K562 (cell line): ENCODE data around the gene POLR2C. TPM values are rescaled to one million over a fixed set of nuclear protein-coding genes. Genes with fewer than 3 reads are reported as not detected.

Experiments used
- GATA2 ChIP-seq: sonication (generic); formaldehyde crosslinking; IDR thresholded peaks from 2 replicates; pipeline ENCODE4 v1.4.0; 2020; ENCODE audit warnings: mild to moderate bottlenecking, missing genetic modification reagents
- REST ChIP-seq, 2 experiments: fragments of 450-650 bp; formaldehyde crosslinking in 1 of 2; IDR thresholded peaks; 2 replicates each; pipeline versions ENCODE4 v1.4.0 to v1.6.1; 2014 to 2020; ENCODE audit warnings: mild to moderate bottlenecking in 2 of 2, borderline replicate concordance in 1 of 2, low read depth in 1 of 2
- SMARCC2 ChIP-seq: fragments of 450-650 bp; IDR thresholded peaks from 2 replicates; pipeline ENCODE4 v1.6.1; 2017; ENCODE audit warnings: antibody characterized with exemption, moderate library complexity, mild to moderate bottlenecking, low read depth
- ZEB2 ChIP-seq: fragments of 450-650 bp; IDR thresholded peaks from 2 replicates; pipeline ENCODE4 v1.6.1; 2016
- ZNF589 ChIP-seq: fragments of 200-800 bp; sonication (Bioruptor generic); IDR thresholded peaks from 2 replicates; pipeline ENCODE4 v1.6.1; 2016; ENCODE audit warnings: low read depth, missing genetic modification characterization, missing compliant biosample characterization
- polyA plus RNA-seq, 8 experiments: library from polyadenylated mRNA; depleted of rRNA in 4 of 8; stranded (reverse) in 5 of 8; unstranded in 3 of 8; fragments of >200 nt; fragmentation: Nextera tagmentation in 2 of 8; fragmentation: Illumina TruSeq in 1 of 8; extraction: Ambion mirVana in 2 of 8; extraction: Trizol in 1 of 8; gene quantifications; 2 replicates each; pipeline versions ENCODE4 v1.2.1 to v1.2.3, GENCODE V29; 2011 to 2014; ENCODE audit warnings: inconsistent platforms in 1 of 8, missing spikeins in 1 of 8
- total RNA-seq, 7 experiments: library from RNA; depleted of rRNA in 6 of 7; stranded (reverse); fragments of >200 nt in 6 of 7; fragmentation: Illumina TruSeq in 2 of 7; extraction: Trizol in 2 of 7; gene quantifications; 2 replicates each; pipeline versions ENCODE4 v1.2.1 to v1.2.3, GENCODE V29; 2011 to 2021; ENCODE audit warnings: low replicate concordance in 1 of 7

Gene POLR2C
- total and polyA plus RNA-seq, 9 of the 15 experiments (the other 6 are each of a cell fraction or from before 2014, with no cell fraction given) = 70.3 to 163 (median 92.3) TPM

GRCh38 chr16:57477531-57478202 lies 15.2 kb downstream of the POLR2C start (continued):
- no peak for TF ChIP-seq ZEB2
- no peak for TF ChIP-seq REST (IDR thresholded peaks at IDR 0.05; ENCODE audit: borderline replicate concordance)
- TF ChIP-seq REST (CRISPR knock-in tag; IDR thresholded peaks at IDR 0.05; ENCODE audit: low read depth) = no peak
- no peak for TF ChIP-seq ZNF589 (CRISPR knock-in tag)
- no peak for TF ChIP-seq GATA2
- no peak for TF ChIP-seq SMARCC2
- TF ChIP-seq, all 486 proteins: peak for 0
